Progenitor cell of endocrine pancreas (in vitro differentiated cells): ENCODE data around the gene PRODH2. TPM values are rescaled to one million over a fixed set of nuclear protein-coding genes. Genes with fewer than 3 reads are reported as not detected.

Experiments used
- DNase-seq: peaks from one replicate; pipeline ENCODE4 v3.0.0; 2021; ENCODE audit warnings: low spot score; ENCODE audit not compliant: unreplicated experiment
- H3K27ac Mint-ChIP-seq: 2 replicates; pipeline ENCODE4 v1.8.0; 2021; ENCODE audit warnings: mild to moderate bottlenecking, moderate library complexity, mixed read lengths
- H3K27me3 Mint-ChIP-seq: 2 replicates; pipeline ENCODE4 v1.8.0; 2021; ENCODE audit warnings: mixed read lengths
- H3K36me3 Mint-ChIP-seq: 2 replicates; pipeline ENCODE4 v1.8.0; 2022; ENCODE audit warnings: mixed read lengths; ENCODE audit not compliant: insufficient read depth
- H3K4me1 Mint-ChIP-seq: 2 replicates; pipeline ENCODE4 v1.8.0; 2021; ENCODE audit warnings: low read depth, mixed read lengths
- H3K4me3 Mint-ChIP-seq: 2 replicates; pipeline ENCODE4 v1.8.0; 2021; ENCODE audit warnings: low read depth, mild to moderate bottlenecking, moderate library complexity, mixed read lengths
- H3K9me3 Mint-ChIP-seq: 2 replicates; pipeline ENCODE4 v1.8.0; 2021; ENCODE audit warnings: low read depth, mixed read lengths
- total RNA-seq: library from RNA; stranded (reverse); gene quantifications from 2 replicates; pipeline ENCODE4 v1.2.1, GENCODE V29; 2021
- TF ChIP-seq, protein P1 (sequence below): fragments of 200-600 bp; sonication (generic); IDR thresholded peaks from one replicate; pipeline ENCODE4 v1.5.0; 2021; ENCODE audit warnings: antibody characterized with exemption, mild to moderate bottlenecking; ENCODE audit not compliant: unreplicated experiment

Gene PRODH2
- total RNA-seq, 1 donor from 2014 or later = 5.3 TPM

DNA sequence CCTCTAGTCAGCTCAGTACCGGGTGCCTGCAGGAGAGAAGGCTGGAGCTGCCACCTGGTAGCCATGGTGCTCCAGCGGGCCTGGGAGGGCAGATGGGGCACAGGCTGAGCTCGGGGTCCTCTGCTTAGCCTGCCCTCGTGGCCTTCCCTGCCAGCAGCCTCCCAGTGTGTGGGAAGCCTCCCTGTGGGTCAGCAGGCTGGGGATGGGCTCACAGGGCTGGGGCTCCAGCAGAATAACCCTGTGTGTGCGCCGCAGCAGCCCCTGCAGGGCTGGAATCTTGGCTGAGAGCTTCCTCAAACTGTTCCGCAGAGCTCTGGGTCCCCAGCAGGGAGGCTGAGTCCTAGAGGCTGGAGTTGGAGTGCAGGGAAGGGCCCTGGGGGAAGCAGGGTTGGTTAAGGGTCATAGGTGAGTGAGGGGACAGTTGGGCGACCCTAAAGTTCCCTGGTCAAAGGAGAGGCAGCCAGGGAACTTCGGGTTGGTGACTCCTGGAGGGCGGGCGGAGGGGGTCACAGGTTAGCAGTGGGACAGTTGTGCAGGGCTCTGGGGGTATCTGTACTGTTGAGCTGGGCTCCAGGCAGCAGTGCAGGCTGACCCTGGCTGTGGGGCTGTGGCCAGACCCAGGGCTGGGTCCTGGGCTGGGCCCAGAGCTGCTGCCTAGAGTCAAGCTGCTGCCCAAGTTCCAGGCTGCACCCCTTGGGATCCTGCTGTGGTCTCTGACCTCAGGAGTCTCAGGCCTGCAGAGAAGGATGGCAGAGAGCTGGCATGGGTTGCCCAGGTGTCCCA is 23.3 kb downstream of the PRODH2 start:
- Mint-ChIP-seq H3K4me3 (no peak overlapping the region), H3K4me1 (no peaks in the 10 kb centered on the region), H3K9me3 (no peaks in the 10 kb centered on the region), H3K36me3 (peaks cover 3% of the 10 kb centered on the region), H3K27me3 (peaks cover 16% of the 10 kb centered on the region), H3K27ac (no peak overlapping the region)
- TF ChIP-seq, protein P1, sequence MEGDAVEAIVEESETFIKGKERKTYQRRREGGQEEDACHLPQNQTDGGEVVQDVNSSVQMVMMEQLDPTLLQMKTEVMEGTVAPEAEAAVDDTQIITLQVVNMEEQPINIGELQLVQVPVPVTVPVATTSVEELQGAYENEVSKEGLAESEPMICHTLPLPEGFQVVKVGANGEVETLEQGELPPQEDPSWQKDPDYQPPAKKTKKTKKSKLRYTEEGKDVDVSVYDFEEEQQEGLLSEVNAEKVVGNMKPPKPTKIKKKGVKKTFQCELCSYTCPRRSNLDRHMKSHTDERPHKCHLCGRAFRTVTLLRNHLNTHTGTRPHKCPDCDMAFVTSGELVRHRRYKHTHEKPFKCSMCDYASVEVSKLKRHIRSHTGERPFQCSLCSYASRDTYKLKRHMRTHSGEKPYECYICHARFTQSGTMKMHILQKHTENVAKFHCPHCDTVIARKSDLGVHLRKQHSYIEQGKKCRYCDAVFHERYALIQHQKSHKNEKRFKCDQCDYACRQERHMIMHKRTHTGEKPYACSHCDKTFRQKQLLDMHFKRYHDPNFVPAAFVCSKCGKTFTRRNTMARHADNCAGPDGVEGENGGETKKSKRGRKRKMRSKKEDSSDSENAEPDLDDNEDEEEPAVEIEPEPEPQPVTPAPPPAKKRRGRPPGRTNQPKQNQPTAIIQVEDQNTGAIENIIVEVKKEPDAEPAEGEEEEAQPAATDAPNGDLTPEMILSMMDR = no peak
- DNase-seq = no peak

DNA sequence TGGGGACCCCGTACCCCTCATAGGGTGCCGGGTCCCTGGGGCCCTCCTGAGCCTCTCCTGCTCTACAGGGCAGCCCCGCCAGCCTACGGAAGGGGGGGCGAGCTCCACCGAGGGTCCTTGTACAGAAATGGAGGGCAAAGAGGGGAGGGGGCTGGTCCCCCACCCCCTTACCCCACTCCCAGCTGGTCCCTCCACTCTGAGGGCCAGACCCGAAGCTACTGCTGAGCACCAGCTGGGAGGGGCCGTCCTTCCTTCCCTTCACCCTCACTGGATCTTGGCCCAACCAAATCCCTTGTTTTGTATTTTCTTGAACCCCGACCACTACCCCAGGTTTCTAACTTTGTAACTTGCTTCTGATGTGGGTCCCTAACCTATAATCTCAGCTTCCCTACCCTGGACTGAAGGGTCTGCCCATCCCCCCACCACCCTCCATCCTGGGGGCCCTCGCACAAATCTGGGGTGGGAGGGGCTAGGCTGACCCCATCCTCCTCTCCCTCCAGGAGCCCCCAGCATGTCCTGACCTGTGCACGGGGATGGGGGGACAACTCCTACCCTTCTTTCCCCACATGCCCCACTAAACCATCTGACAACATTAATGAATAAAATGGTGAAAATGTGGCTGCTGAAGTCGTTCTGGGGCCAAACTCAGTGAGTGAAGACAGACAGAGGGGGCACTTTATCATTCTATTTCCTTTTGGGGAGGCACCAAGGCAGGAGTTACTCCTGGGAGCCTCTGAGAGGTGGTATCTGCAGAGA is 24.3 kb downstream of the PRODH2 start:
- H3K9me3 Mint-ChIP-seq = no peaks in the 10 kb centered on the region
- H3K27ac Mint-ChIP-seq = no peak overlapping the region
- peaks cover 17% of the 10 kb centered on the region for H3K27me3 Mint-ChIP-seq

DNA sequence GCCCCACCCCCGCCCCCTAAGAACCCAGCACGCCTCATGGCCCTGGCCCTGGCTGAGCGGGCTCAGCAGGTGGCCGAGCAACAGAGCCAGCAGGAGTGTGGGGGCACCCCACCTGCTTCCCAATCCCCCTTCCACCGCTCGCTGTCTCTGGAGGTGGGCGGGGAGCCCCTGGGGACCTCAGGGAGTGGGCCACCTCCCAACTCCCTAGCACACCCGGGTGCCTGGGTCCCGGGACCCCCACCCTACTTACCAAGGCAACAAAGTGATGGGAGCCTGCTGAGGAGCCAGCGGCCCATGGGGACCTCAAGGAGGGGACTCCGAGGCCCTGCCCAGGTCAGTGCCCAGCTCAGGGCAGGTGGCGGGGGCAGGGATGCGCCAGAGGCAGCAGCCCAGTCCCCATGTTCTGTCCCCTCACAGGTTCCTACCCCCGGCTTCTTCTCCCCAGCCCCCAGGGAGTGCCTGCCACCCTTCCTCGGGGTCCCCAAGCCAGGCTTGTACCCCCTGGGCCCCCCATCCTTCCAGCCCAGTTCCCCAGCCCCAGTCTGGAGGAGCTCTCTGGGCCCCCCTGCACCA is 25.3 kb downstream of the PRODH2 start:
- no peak overlapping the region for H3K4me3 Mint-ChIP-seq
- no peak overlapping the region for H3K27ac Mint-ChIP-seq
- peaks cover 5% of the 10 kb centered on the region for H3K4me1 Mint-ChIP-seq
- TF ChIP-seq, protein P1 = no peak
- no peaks in the 10 kb centered on the region for H3K9me3 Mint-ChIP-seq
- DNase-seq = no peak
- H3K36me3 Mint-ChIP-seq = peaks cover 12% of the 10 kb centered on the region
- H3K27me3 Mint-ChIP-seq = peaks cover 24% of the 10 kb centered on the region

More for the DNA sequence above, 24.3 kb downstream of the PRODH2 start:
- H3K36me3 Mint-ChIP-seq = peaks cover 4% of the 10 kb centered on the region
- H3K4me1 Mint-ChIP-seq = peaks cover 2% of the 10 kb centered on the region
- TF ChIP-seq, protein P1 = no peak
- no peak for DNase-seq
- no peak overlapping the region for H3K4me3 Mint-ChIP-seq

DNA sequence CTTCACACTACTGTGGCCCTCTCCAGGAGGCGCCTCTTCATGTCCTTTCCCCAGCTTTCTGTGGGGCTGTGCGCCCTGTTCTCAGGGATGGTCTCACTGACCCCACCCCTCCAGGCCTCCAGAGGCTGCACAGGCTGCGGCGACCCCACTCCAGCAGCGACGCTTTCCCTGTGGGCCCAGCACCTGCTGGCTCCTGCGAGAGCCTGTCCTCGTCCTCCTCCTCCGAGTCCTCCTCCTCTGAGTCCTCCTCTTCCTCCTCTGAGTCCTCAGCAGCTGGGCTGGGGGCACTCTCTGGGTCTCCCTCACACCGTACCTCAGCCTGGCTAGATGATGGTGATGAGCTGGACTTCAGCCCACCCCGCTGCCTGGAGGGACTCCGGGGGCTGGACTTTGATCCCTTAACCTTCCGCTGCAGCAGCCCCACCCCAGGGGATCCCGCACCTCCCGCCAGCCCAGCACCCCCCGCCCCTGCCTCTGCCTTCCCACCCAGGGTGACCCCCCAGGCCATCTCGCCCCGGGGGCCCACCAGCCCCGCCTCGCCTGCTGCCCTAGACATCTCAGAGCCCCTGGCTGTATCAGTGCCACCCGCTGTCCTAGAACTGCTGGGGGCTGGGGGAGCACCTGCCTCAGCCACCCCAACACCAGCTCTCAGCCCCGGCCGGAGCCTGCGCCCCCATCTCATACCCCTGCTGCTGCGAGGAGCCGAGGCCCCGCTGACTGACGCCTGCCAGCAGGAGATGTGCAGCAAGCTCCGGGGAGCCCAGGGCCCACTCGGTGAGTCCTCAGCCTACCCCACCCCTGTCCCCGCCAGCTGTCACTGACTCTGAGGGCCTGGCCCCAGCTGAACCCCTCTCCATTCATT is 26.1 kb downstream of the PRODH2 start:
- Mint-ChIP-seq H3K27me3 (peaks cover 24% of the 10 kb centered on the region), H3K9me3 (no peaks in the 10 kb centered on the region), H3K27ac (no peak overlapping the region), H3K4me3 (no peak overlapping the region), H3K36me3 (peaks cover 13% of the 10 kb centered on the region), H3K4me1 (peaks cover 5% of the 10 kb centered on the region)
- TF ChIP-seq, protein P1 = no peak
- no peak for DNase-seq

DNA sequence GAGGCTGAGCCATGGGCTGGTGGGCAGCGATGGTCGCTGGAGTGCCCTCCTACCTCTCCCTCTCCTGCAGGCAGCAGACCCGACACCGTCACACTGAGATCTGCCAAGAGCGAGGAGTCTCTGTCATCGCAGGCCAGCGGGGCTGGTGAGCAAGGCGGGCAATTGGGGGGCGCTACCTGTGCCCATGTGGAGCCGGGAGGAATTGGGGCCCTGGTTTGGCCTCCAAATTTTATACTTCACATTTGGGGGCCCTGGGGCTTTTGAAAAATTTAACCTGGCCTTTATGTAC is 27.4 kb downstream of the PRODH2 start:
- Mint-ChIP-seq H3K27me3 (peaks cover 26% of the 10 kb centered on the region), H3K4me1 (peaks cover 5% of the 10 kb centered on the region), H3K36me3 (peaks cover 17% of the 10 kb centered on the region), H3K4me3 (no peak overlapping the region), H3K27ac (no peak overlapping the region), H3K9me3 (no peaks in the 10 kb centered on the region)
- DNase-seq = no peak
- TF ChIP-seq, protein P1 = no peak
